HK-2 (cell line): ENCODE data around the gene ICAM2.
A peak's percentile ranks its signal among the peaks of the same experiment; 100 is the strongest.

ENCODE experiments used
- DNase-seq: peaks from one replicate; pipeline ENCODE4 v3.0.0-alpha.2; 2018; ENCODE audit not compliant: unreplicated experiment

Gene ICAM2

DNA sequence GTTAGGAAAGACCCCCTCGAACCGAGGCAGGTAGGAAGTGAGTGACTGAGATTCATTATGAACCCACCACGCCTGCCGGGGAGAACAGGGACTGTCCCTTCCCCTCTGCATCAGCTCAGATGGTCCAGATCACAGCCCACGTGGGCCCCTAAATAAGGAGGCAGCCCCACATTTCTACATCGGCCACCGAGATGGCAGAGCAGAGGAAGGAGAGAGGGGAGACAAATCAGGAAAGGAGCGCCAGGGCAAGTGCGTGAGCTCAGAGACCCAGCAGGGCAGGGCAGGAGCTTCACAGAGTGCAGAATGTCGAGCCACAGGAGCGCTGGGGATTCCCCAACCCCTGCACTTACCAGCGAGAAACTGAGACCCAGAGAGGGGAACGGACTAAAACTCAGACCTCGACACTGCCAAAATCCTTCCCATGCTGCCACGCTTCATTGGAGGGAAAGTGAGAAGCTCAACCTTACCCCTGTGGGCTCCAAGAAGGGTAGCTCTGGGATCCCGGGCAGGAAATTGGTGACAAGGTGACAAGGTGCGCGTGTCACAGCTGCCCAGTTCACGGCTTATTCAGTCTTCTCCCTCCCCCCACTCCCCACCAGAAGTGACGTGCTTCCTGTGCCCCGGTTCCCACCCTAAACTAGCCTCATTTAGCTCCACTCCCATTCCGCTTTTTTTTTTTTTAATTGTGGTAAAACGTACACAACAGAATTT, at the start of gene ICAM2:
Gene ICAM2, minus strand, starts transcription at position 578 of the 711 bp plus-strand sequence. CDS start 13,942 bp downstream, outside the sequence.
- DNase-seq = no peak

DNA sequence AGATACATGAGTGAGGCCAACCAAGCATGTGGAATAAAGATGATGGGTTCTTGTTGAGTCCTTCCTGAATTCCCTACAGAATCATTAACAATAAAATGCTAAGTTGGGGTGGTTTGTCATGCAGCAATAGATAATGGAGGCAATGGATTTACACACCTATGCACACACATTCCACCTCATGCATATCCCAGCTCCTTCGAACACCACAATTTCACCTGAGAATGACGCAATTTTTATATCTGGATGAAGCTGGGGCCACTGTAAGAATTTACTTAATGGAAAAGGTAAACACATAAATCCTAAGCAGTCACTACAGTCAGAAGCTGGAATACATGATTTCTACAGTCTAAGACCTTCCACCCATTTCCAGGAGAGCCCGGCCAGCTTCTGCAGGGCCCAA, 49.8 kb upstream of the ICAM2 start:
- DNase-seq = no peak

DNA sequence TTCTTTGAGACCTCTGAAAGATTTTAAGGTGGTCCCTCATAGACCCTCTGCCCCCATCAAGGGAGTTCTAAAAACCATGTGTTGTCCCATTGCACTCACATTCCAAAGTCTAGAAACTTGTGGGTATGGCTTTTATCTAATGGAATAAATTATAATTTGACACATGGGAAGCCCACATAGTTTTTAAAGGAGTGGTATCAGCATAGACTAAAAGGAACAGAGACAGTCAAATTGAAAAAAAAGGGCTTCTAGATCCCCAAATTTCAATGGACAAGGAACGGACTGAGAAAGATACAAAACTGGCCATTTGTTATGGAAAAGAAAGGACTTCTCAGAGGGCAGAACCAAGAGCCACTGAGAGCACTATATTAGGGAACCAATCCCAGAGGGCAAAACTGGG, 48.7 kb upstream of the ICAM2 start:
- DNase-seq = no peak

DNA sequence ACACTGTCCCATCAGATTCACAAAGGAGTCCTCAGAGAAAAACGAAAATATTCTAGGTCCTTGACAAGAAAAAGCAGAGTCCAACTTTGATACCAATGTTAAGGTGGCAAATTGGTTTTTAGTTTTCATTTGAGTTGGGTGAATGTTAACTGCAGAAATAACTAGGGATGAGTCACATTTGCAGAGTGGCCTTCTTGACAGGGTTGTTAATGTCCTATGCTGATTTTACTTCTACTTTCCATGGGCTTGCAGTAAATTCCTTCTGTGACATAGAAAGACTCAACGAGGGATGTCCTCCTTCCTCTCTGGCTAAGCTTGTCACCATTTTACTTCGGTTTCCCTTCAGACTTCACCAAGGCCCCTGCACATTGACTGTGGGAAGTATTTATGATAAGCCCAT, 47.2 kb upstream of the ICAM2 start:
- DNase-seq = no peak

DNA sequence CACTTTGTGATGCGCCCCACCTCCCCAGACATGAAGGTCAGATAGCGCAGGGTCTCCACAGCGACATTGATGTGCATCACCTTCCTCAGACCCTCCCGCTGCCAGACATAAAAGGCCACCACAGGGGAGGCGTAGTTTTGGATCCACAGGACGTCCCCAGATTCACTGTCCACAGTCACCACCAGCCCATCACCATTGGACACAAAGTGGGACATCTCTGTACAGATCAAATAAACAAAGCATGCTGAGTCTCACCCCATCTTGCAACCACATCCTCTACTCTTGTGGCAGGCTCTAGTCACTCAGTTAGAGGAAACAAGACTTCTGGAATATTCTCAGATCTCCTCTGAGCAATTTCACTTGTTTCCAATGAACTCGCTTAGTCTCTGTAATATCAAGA, 46.3 kb upstream of the ICAM2 start:
- no peak for DNase-seq

- DNase-seq = no peak
These were observed 44.7 kb upstream of the ICAM2 start for GRCh38 chr17:64065161-64065560.

DNA sequence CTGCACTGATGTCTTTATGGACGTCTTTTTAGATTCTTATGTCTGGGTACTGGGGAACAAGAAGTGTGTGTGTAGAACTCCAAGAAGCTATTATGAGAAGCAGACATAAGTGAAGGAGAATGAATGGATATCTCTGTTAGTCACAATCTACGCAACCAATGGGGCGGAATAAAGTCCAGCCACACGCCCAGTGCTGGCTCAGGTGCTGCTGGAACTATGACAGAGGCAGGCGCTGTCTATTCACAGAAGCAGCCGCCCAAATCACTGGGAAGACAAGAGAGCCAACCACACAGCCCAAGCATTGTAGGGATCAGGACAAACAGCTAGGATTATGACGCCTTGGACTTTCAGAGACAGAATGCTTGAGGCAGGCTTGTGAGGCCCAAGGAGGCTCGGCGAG, 43.9 kb upstream of the ICAM2 start:
- no peak for DNase-seq

DNA sequence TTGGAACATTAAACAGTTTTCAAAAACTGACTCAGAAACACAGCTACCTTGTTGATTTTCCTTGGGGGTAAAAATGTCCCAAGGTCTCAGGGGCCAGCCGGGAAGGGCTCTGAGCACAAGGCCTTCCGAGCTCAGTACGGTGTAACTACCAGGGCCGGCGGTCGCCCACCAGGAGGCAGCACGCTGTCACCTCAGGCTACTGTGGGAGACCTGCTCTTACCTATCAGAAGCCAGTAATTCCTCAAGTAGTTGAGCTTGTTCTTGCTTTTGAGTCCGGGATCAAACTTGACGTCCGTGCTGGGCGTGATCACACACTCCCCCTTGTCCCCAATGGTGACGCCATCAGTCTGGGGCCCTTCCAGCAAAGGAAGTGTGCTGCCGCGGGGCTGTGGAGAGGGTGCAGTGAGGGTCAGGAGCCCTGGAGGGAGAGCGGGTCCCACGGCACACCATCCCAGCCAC, 43.4 kb upstream of the ICAM2 start:
- peak; percentile 16 for DNase-seq

DNA sequence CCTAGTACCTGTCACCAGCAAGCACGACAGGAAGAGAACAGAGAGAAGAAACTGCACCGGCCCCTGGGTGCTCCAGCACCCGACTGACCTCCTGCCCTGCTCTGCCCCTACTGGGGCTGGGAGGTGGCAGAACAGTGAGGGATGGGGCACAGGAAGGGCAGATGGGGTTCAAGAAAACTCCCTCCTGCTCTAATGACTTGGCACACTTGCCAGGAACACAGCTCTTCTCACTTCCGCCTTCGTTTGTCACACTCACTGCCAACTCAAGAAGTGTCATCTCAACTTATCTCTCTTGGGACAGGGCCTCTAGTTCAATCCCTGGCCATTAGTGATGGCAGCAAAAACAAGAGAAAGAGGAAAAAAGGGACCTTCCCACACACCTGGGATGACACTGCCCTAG, 42.7 kb upstream of the ICAM2 start:
- no peak for DNase-seq

GRCh38 chr17:64061178-64061898, 40.9 kb upstream of the ICAM2 start:
- DNase-seq = no peak

GRCh38 chr17:64060331-64060730, 39.9 kb upstream of the ICAM2 start:
- DNase-seq = no peak

DNA sequence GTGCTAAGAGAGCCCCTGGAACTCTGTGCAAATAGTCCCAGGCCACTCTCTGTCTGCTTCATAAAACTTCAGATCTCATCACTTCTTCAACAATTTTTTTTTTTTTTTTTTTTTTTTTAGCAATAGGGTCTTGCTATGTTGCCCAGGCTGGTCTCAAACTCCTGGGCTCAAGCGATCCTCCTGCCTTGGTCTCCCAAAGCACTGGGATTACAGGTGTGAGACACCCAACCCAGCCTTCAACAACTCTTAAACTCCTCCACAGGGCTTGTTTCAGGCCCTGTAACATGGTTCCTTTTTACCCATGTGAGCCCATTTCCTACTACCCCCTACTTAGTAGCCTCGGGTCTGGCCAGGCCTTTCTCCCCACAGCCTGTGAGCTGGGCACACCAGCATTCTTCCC, 39.3 kb upstream of the ICAM2 start:
- DNase-seq = no peak

GRCh38 chr17:64058621-64059020, 38.2 kb upstream of the ICAM2 start:
- no peak for DNase-seq

DNA sequence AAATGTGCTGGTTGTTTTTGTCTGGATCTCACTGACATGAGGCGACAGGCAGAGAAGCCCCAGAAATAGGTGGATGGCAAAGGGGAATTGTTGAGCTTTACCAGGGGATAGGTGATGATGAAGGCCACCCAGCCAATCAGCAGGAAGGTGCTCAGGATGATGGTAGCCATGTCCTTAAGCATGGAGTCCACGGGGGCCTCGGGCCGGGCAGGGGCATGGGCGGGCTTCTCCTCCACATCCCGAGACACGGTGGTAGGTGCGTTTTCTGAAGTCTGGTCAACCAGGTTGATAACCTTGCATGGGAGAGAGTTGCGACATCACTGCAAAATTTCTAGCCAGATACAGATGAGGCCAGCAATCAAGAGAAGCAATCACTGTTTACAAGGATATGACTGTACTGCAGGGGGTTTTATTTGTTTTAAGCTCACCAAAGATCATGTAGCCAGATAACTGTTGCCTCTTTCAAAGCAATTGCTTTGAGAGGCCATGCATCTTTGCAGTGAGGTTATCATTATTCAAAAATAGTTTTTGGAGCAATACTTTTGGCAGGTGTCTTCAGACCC, 37.3 kb upstream of the ICAM2 start:
- no peak for DNase-seq

DNA sequence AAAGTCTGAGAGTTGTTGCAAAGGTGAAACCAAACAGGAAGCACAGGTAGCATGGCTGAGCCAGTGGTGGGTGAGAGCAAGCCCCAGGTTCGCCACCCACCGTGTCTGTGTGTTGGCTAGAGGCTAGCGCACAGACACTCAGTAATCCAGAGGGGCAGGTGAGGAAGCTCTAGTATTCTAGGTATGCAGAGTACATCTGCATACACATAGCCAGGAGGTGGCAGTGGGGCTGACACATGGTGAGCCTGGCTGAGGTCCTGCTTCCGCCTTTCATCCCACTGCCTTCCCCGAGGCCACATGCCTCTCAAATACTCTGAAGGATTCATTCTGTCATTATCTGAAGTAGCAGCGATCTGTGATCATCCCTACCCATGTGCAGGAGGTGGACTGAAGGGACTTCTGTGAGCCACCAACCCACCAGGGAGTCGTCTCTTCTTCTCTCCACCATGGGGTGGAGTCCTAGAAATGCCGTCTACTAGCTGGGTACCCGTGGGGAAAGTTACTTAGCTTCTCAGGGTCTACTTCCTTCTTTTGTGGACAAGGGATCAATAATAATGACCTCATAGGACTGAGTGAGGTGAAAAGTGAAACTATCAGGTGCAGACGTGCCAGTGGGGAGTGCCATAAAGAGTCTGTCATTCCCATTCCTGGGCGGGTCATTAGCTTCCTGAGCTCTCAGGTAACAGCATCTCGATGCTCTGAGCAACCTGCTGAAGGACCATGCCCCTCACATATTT, 36.0 kb upstream of the ICAM2 start:
- no peak for DNase-seq

DNA sequence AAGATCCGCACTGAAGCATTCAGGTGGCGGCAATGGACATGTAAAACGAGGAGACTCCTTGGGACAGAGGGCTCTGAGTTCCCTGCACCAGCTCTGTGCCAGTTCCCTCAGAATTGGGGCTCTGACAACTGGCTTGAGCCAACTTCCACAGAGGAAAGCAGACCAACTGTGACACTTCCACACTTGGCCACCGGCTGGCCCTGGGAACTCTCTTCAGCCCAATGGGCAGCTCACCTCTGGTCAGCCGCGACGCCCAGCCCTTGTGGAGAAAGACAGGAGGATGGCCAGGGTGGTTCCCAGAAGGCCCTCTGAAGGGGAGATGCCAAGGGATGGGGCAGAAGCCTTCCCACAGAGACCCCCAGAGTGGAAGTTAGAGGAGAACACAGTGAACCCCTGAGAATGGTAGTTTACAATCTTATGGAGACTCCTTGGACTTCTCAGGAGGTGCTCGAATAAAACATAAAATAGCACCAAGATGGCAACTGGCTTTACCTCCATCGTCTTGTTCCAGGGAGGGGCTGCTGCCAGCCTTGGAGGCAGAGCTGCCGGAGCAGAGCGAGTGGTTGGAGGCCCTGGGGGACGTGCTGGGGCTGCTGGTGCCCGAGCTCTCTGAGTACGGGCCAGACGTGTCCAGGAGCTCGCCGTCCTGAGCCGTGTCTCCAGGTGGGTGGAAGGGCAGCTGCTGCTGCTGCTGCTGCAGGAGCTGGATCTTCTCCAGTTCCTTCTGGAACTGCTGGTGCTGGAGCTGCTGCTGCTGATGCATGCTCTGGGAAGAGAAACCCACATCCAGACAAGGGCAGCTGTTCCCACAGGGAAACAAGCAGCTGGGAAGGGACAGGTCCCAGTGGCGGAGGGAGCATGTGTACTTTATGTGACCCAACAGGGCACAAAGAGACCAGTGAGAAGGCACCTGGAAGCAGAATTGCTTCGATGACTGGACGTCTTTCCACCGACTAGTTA, 35.0 kb upstream of the ICAM2 start:
- DNase-seq = no peak

DNA sequence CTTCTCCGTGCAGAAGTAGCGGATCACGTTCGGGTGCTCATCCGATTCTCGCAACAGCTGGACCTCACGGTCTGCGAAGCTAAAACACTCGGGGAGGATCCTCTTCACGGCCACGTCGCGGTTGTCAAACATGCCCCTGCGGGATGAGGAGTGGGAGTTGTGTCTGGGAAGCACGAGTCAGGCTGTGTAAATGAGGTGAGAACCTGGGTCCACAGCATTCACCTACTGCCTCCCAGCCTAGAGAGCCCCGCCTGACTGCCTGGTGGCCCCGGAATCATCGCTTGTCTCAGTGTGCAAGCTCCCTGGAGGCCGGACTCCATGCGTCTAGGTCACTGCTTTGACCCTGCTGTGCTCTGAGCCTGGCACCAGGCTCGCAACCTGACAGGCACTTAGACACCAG, 33.9 kb upstream of the ICAM2 start:
- no peak for DNase-seq

DNA sequence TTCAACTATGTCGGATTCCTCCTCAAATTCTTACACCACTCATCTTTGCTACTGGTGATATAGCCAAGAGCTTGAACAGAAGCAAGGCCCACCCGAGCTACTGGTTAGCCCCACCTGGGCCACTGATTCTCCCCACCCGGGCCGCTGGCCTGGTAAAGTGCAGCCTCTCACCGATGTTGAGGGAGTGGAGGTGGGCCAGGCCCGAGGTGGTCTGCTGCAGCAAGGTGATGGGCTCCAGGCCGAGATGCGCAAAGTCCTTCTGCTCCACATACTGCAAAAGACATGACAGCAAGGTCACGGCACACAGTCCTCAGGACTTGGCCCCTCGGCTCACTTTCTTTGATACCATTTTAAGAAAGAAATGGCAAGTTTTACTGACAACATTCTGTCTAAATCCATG, 32.7 kb upstream of the ICAM2 start:
- no peak for DNase-seq

DNA sequence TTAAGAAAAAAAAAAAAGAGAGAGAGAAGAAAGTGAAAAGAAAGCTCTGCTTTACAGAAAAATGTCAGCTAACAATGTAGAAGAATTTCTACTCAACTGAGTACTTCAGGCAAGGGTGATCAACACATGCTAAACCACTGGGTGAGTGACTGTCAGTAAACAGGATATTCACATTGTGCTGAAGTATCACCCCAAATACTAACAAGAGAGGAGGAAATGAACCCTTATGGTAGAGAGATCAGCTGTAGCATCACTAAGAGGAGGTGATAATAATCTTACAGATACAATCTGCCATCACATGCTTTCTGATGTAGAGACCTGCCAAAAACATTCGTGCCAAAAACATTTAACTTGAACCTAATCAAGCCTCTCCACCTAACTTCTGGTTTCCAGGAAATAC, 30.7 kb upstream of the ICAM2 start:
- no peak for DNase-seq

DNA sequence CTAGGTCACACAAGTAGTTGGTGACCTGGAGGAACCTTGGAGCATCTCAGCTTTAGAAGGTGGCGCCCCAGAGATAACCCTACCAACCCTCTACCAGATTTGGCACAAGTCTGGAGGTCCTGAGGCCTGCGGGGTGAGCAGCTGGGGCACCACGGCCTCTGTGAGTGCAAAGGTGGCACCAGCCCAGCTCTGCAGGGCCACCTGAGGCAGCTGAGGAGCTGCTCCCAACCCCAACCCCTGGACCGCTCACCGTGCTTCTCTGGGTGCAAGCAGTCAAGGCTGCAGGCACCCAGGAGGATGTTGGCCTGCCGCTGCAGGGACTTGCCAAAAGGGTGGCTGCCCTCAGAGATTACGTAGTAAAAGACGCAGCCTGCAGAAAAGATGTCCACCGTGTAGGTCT, 28.4 kb upstream of the ICAM2 start:
- DNase-seq = no peak

GRCh38 chr17:64045176-64045575, 24.7 kb upstream of the ICAM2 start:
- DNase-seq = no peak
